HFFc6 (cell line): Measurements from ENCODE around the gene SMG6. TPM values are rescaled to one million over a fixed set of nuclear protein-coding genes. Genes with fewer than 3 reads are reported as not detected.
"Not testable (repeated sequence)": the region's sequence is repeated elsewhere in the genome, so short reads cannot be mapped to it uniquely, and the experiment has no call there.

Experiments used
- DNase-seq: peaks from one replicate; pipeline ENCODE4 v3.0.0-alpha.2; 2018
- H3K27ac Mint-ChIP-seq: 2 replicates; pipeline ENCODE4 v1.8.0; 2020; ENCODE audit warnings: mild to moderate bottlenecking, mixed read lengths
- H3K27me3 Mint-ChIP-seq: 2 replicates; pipeline ENCODE4 v1.8.0; 2021; ENCODE audit warnings: mild to moderate bottlenecking, moderate library complexity, mixed read lengths; ENCODE audit not compliant: insufficient read depth
- H3K36me3 Mint-ChIP-seq: 2 replicates; pipeline ENCODE4 v1.8.0; 2021; ENCODE audit warnings: low read depth, mixed read lengths
- H3K4me1 Mint-ChIP-seq: 2 replicates; pipeline ENCODE4 v1.8.0; 2020; ENCODE audit warnings: low read depth, mixed read lengths
- H3K4me3 Mint-ChIP-seq: 2 replicates; pipeline ENCODE4 v1.8.0; 2020; ENCODE audit warnings: mild to moderate bottlenecking, moderate library complexity, mixed read lengths
- H3K9me3 Mint-ChIP-seq: 2 replicates; pipeline ENCODE4 v1.8.0; 2020; ENCODE audit warnings: mild to moderate bottlenecking, mixed read lengths
- total RNA-seq, 6 experiments: library from RNA; stranded (reverse); fragmentation: NEBNext Ultra II Directional; extraction: Animal tissue kit (Norgen Biotek cat#: 25700); gene quantifications; 2 replicates in 1 of 6; 3 replicates in 5 of 6; pipeline ENCODE4 v1.2.3, GENCODE V29; 2021
- TF ChIP-seq, protein P1 (sequence below): fragments of 200-600 bp; sonication (generic); IDR thresholded peaks from 2 replicates; pipeline ENCODE4 v1.5.0; 2021; ENCODE audit warnings: antibody characterized with exemption, mild to moderate bottlenecking

Gene SMG6
- total RNA-seq, 6 experiments from 2014 or later: 29.5 to 37.4 (median 31.8) TPM

DNA sequence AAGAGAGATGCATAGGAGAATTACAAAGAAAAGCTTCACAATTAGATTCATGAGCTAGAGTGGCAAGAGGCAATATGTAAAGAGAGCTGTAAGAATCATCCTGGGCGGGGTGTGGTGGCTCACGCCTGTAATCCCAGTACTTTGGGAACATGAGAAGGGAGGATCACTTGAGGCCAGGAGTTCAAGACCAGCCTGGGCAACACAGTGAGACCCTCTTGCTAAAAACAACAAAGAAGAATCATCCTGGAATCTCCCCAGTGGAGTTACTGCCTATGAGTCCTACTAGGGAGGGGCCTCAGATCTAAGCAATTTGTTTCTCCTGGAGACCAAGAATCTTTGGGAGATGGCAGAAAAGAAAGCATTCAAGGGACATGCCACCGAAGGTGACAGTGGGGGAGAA is 129.6 kb downstream of the SMG6 start:
- TF ChIP-seq, protein P1, sequence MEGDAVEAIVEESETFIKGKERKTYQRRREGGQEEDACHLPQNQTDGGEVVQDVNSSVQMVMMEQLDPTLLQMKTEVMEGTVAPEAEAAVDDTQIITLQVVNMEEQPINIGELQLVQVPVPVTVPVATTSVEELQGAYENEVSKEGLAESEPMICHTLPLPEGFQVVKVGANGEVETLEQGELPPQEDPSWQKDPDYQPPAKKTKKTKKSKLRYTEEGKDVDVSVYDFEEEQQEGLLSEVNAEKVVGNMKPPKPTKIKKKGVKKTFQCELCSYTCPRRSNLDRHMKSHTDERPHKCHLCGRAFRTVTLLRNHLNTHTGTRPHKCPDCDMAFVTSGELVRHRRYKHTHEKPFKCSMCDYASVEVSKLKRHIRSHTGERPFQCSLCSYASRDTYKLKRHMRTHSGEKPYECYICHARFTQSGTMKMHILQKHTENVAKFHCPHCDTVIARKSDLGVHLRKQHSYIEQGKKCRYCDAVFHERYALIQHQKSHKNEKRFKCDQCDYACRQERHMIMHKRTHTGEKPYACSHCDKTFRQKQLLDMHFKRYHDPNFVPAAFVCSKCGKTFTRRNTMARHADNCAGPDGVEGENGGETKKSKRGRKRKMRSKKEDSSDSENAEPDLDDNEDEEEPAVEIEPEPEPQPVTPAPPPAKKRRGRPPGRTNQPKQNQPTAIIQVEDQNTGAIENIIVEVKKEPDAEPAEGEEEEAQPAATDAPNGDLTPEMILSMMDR: no peak
- Mint-ChIP-seq H3K9me3 (no peaks in the 10 kb centered on the region), H3K36me3 (peaks cover 26% of the 10 kb centered on the region), H3K27ac (peak overlapping the region; percentile 91), H3K4me3 (peak overlapping the region; percentile 71), H3K27me3 (peaks cover 3% of the 10 kb centered on the region), H3K4me1 (peaks cover 88% of the 10 kb centered on the region)
- DNase-seq: no peak

DNA sequence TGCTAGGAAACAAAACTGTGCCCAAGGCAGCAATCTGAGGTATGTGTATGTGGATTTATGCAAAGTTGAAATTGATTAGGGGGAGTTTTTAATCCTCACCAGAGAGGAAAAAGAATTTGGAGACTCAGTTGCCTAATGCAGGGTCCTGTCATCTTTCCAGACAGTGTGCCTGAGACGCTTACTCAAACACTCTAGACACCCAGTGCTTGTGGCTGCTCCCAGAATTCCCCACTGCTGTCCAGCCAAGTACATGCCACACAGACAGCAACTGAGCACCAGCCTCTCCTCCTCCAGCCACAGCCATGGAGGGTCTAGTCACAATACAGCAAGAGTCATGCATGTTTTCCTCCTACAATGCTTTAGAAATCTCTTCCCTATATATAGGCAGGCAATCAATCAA is 130.6 kb downstream of the SMG6 start:
- Mint-ChIP-seq H3K27ac (peak overlapping the region; percentile 98), H3K9me3 (no peaks in the 10 kb centered on the region), H3K27me3 (peaks cover 3% of the 10 kb centered on the region), H3K4me3 (peak overlapping the region; percentile 78), H3K36me3 (peaks cover 26% of the 10 kb centered on the region), H3K4me1 (peaks cover 77% of the 10 kb centered on the region)
- TF ChIP-seq, protein P1: no peak
- peak; percentile 57 for DNase-seq

DNA sequence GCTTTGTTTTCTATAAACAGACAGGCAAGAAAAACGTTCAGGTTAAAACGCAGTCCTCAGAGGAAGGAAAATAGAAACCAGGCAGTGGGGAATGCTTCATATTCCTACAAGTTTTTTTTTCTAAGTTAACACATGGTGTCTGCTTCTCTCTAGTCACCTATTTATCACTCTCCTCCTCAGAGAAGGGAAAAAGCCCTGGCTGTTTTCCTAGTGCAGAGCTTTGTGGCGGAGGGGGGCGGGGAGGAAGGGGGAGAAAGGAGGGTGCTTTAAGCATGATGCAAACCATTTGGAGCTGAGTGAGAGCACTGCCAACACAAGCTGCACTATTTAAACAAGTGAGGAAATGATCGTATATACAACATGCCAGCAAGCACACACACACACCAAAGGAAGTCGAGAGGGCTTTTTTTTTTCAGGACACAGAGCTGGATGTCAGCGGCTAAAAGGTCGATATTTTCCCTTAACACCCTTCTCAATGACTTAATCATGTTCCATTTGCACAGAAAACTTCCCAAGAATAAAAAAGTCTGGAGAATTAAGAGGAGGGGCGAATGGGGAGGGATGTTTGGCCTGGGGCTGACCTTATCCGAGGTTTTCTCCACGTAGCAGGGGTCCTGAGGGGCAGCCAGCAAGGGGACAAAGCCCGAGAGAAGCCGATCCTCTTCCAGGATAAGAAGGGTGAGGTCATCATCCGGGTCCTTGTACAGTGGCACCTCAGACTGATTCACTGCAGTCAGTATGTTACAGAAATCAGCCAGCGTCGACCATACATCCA is 131.3 kb downstream of the SMG6 start:
- Mint-ChIP-seq H3K4me3 (peak overlapping the region; percentile 78), H3K27ac (peak overlapping the region; percentile 98), H3K9me3 (no peaks in the 10 kb centered on the region), H3K4me1 (peaks cover 73% of the 10 kb centered on the region), H3K27me3 (peaks cover 3% of the 10 kb centered on the region), H3K36me3 (peaks cover 21% of the 10 kb centered on the region)
- peak; percentile 86 for DNase-seq
- TF ChIP-seq, protein P1: no peak

DNA sequence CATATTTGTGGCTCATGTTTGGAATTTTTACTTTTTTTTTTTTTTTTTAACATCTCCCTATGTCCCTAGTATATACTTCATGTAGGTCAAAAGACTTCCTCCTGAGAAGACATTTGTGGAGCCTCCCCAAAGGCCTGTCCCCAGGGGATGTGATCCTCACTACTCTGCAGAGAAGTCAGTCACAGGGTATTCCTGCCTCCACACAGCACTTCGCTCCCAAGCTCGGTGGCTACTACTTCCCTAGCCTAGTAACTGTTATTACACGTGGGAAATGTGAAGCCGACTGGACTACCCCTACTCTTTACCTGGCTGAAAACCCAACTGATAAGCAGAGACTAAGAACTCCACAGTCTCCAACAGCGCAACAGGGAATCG is 131.9 kb downstream of the SMG6 start:
- Mint-ChIP-seq H3K27me3 (peaks cover 3% of the 10 kb centered on the region), H3K4me3 (peak overlapping the region; percentile 78), H3K27ac (peak overlapping the region; percentile 98), H3K36me3 (peaks cover 19% of the 10 kb centered on the region), H3K4me1 (peaks cover 72% of the 10 kb centered on the region), H3K9me3 (no peaks in the 10 kb centered on the region)
- TF ChIP-seq, protein P1: no peak
- DNase-seq: no peak

DNA sequence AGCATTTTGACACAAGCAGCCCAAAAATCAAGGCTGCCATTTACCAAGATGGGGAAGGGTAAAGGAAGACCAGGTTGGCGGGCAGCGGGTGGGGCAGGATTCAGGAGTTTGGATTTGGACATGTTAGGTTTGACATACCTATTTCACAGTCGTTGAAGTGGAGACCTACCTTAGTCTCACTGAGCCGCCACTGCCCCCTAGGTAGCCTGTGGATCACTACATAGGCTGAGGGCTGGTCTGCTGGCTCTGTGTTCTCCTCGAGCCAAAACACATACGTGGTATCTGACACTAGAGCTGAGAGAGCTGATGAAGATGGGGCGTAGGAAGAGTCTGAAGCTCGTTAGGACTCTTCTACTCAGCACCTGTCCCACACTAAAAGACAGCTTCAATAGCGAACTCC is 133.6 kb downstream of the SMG6 start:
- Mint-ChIP-seq H3K27ac (no peak overlapping the region), H3K4me1 (peaks cover 65% of the 10 kb centered on the region), H3K4me3 (no peak overlapping the region), H3K36me3 (peaks cover 19% of the 10 kb centered on the region), H3K27me3 (peaks cover 2% of the 10 kb centered on the region), H3K9me3 (no peaks in the 10 kb centered on the region)
- no peak for DNase-seq
- TF ChIP-seq, protein P1: peak; percentile 22; the same call in 1 of the 2 replicates

DNA sequence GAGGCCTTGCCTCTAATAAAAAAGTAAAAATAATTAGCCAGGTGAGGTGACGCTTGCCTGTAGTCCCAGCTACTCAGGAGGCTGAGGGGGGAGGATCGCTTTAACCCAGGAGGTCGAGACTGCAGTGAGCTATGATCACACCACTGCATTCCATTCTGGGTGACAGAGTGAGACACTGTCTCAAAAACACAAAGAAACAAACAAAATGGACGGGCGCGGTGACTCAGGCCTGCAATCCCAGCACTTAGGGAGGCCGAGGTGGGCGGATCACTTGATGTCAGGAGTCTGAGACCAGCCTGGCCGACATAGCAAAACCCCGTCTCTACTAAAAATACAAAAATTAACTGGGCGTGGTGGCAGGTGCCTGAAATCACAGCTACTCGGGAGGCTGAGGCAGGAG is 137.9 kb downstream of the SMG6 start:
- peaks cover 13% of the 10 kb centered on the region for H3K36me3 Mint-ChIP-seq
- not testable (repeated sequence) for H3K4me3 Mint-ChIP-seq, H3K27me3 Mint-ChIP-seq, DNase-seq, H3K9me3 Mint-ChIP-seq
- H3K4me1 Mint-ChIP-seq: peaks cover 25% of the 10 kb centered on the region
- H3K27ac Mint-ChIP-seq: peak overlapping the region; percentile 54; the same call in 1 of the 2 replicates
